DND-41 (cell line): ENCODE data around the gene TRIM47.

Source experiments
- CTCF ChIP-seq: IDR thresholded peaks from 2 replicates; pipeline ENCODE4 v1.5.1; 2012; ENCODE audit warnings: borderline replicate concordance, low read length, moderate library complexity, mild to moderate bottlenecking; ENCODE audit not compliant: poor library complexity, severe bottlenecking; ENCODE audit errors: extremely low read depth
- EZH2 ChIP-seq: IDR thresholded peaks from 3 replicates; pipeline ENCODE4 v1.6.1; 2012; ENCODE audit warnings: borderline replicate concordance, low read depth, mild to moderate bottlenecking, moderate library complexity, low read length, inconsistent platforms; ENCODE audit not compliant: severe bottlenecking

- no peak for TF ChIP-seq EZH2
- TF ChIP-seq CTCF, result no peak
These were observed 35.3 kb upstream of the TRIM47 start for GRCh38 chr17:75913537-75914210.
